ENCODE measurements around the gene NXN. TPM values are rescaled to one million over a fixed set of nuclear protein-coding genes. Genes with fewer than 3 reads are reported as not detected.
"Not testable (repeated sequence)": the region's sequence is repeated elsewhere in the genome, so short reads cannot be mapped to it uniquely, and the experiment has no call there.

The NXN gene
- total RNA-seq, 1 experiment from 2014 or later, result 20.8 TPM

GRCh38 chr17:877630-878029 is 101.9 kb downstream of the NXN start:
- H3K4me3 ChIP-seq (ENCODE audit: low read length), result no peak overlapping the region
- TF ChIP-seq CTCF (conservative IDR thresholded peaks at IDR 0.05; ENCODE audit: low read depth, low read length), result no peak
- TF ChIP-seq EZH2 (IDR thresholded peaks at IDR 0.05; ENCODE audit: low read length, unreplicated experiment), result no peak
- no peak for TF ChIP-seq EZH2phosphoT487 (IDR thresholded peaks at IDR 0.05; ENCODE audit: borderline replicate concordance, low read length)
- no peak overlapping the region for H3K9ac ChIP-seq (ENCODE audit: low read length)
- ChIA-PET POLR2A (ENCODE audit: unreplicated experiment) (no interaction called here), CTCF (no interaction called here)
- no peaks in the 10 kb centered on the region for H3F3A ChIP-seq (ENCODE audit: low read length, unreplicated experiment)
- no peaks in the 10 kb centered on the region for H3K9me3 ChIP-seq (ENCODE audit: low read length)
- DNase-seq (no peak), ATAC-seq (no peak)
- intact Hi-C loops (cut with micrococcal nuclease), result loop anchor here (2.0 kb wide), 1 partner anchor 83 kb away; no protein-coding TSS in a partner anchor
- H4K20me1 ChIP-seq (ENCODE audit: low read length), result no peaks in the 10 kb centered on the region
- no peaks in the 10 kb centered on the region for H3K9me2 ChIP-seq (replicated peaks; ENCODE audit: low read length)
- BruUV-seq (replicated peaks), result no TSS peak
- H3K27ac ChIP-seq (ENCODE audit: low read length), result no peak overlapping the region
- no peaks in the 10 kb centered on the region for H3K27me3 ChIP-seq (ENCODE audit: low read length)
- no peaks in the 10 kb centered on the region for H3K79me2 ChIP-seq (ENCODE audit: low read length)
- no peaks in the 10 kb centered on the region for H3K36me3 ChIP-seq (ENCODE audit: low read depth, low read length)
- H2AFZ ChIP-seq (ENCODE audit: low read length), result no peak overlapping the region
- no peaks in the 10 kb centered on the region; the same call in 1 of the 2 replicates for H3K4me1 ChIP-seq (ENCODE audit: insufficient read depth, low read length)
- H3K4me2 ChIP-seq (ENCODE audit: low read length), result no peak overlapping the region

- intact Hi-C loops (cut with micrococcal nuclease), result no loop called here
- BruUV-seq (replicated peaks), result no TSS peak
- Histone ChIP-seq H3K9me3 (ENCODE audit: low read length) (no peaks in the 10 kb centered on the region), H2AFZ (ENCODE audit: low read length) (no peak overlapping the region), H3K27me3 (ENCODE audit: low read length) (no peaks in the 10 kb centered on the region), H3K4me2 (ENCODE audit: low read length) (no peak overlapping the region), H3K9me2 (replicated peaks; ENCODE audit: low read length) (no peaks in the 10 kb centered on the region), H3F3A (ENCODE audit: low read length, unreplicated experiment) (no peaks in the 10 kb centered on the region), H3K27ac (ENCODE audit: low read length) (no peak overlapping the region), H3K9ac (ENCODE audit: low read length) (no peak overlapping the region), H3K79me2 (ENCODE audit: low read length) (no peaks in the 10 kb centered on the region), H3K4me1 (ENCODE audit: insufficient read depth, low read length) (no peaks in the 10 kb centered on the region; the same call in 1 of the 2 replicates), H4K20me1 (ENCODE audit: low read length) (no peaks in the 10 kb centered on the region), H3K36me3 (ENCODE audit: low read depth, low read length) (no peaks in the 10 kb centered on the region), H3K4me3 (ENCODE audit: low read length) (no peak overlapping the region)
- POLR2A ChIA-PET (ENCODE audit: unreplicated experiment), result no interaction called here
- no peak for DNase-seq
- CTCF ChIA-PET, result no interaction called here
- ATAC-seq, result no peak
- no peak for TF ChIP-seq CTCF (conservative IDR thresholded peaks at IDR 0.05; ENCODE audit: low read depth, low read length)
- TF ChIP-seq EZH2 (IDR thresholded peaks at IDR 0.05; ENCODE audit: low read length, unreplicated experiment), result no peak
- TF ChIP-seq EZH2phosphoT487 (IDR thresholded peaks at IDR 0.05; ENCODE audit: borderline replicate concordance, low read length), result no peak
These were observed 103.3 kb downstream of the NXN start for GRCh38 chr17:876272-876671.

- POLR2A ChIA-PET (ENCODE audit: unreplicated experiment); H3K79me2 ChIP-seq (ENCODE audit: low read length); H3K9ac ChIP-seq (ENCODE audit: low read length); DNase-seq; H2AFZ ChIP-seq (ENCODE audit: low read length); H3K9me3 ChIP-seq (ENCODE audit: low read length); H3F3A ChIP-seq (ENCODE audit: low read length, unreplicated experiment); H3K4me1 ChIP-seq (ENCODE audit: insufficient read depth, low read length); H3K4me3 ChIP-seq (ENCODE audit: low read length); H3K27me3 ChIP-seq (ENCODE audit: low read length); H4K20me1 ChIP-seq (ENCODE audit: low read length); ATAC-seq; H3K9me2 ChIP-seq (replicated peaks; ENCODE audit: low read length); H3K27ac ChIP-seq (ENCODE audit: low read length); H3K36me3 ChIP-seq (ENCODE audit: low read depth, low read length); BruUV-seq (replicated peaks); H3K4me2 ChIP-seq (ENCODE audit: low read length); CTCF ChIA-PET; intact Hi-C loops (cut with micrococcal nuclease): not testable (repeated sequence)
These were observed 105.0 kb downstream of the NXN start for GRCh38 chr17:874590-874989.
